ENCODE measurements around the gene GPC2.
"Not testable (repeated sequence)": the region's sequence is repeated elsewhere in the genome, so short reads cannot be mapped to it uniquely, and the experiment has no call there.

GPC2 gene, protein sequence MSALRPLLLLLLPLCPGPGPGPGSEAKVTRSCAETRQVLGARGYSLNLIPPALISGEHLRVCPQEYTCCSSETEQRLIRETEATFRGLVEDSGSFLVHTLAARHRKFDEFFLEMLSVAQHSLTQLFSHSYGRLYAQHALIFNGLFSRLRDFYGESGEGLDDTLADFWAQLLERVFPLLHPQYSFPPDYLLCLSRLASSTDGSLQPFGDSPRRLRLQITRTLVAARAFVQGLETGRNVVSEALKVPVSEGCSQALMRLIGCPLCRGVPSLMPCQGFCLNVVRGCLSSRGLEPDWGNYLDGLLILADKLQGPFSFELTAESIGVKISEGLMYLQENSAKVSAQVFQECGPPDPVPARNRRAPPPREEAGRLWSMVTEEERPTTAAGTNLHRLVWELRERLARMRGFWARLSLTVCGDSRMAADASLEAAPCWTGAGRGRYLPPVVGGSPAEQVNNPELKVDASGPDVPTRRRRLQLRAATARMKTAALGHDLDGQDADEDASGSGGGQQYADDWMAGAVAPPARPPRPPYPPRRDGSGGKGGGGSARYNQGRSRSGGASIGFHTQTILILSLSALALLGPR

DNA sequence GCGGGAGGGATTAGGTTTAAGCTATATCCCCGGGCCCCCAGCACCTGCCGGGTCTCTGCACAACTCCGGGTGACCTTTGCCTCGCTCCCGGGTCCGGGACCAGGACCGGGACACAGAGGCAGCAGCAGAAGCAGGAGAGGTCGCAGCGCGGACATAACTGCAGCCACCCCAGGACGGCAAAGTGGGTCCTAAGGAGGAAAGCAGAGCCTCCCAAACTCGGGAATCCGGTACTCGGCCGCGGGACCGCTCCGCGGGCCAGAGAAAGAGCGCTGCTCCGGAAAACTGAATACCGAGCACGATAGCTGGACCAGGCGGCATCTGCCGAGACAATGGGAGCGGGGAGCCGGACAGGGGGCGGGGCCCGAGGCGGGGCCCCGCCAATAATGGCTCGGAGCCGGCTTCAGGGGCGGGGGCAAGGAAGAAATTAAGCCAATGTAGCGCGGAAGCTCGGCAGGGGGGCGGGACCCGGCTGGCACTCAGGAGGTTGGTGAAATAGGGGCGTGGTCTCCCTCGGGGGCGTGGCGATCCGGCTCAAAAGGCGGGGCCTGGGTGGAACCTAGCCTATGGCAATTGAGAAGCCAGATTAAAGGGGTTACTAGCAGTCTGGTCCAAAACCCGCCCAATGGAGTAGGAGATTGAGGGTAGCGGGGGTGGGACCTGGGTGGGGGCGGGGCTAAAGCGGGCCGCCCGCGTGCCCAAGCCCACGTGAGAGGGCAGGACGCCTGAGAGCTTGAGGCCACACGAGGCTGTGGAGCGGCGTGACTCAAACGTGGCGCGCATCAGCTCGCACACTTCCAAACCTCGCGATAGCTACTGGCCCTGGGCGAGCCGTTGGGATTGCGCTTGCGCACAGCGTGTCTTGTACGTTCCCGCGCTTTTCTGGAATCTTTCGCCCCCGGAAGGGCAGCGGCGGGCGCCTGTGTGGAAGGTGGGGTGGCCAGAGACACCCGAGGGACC, at the start of gene GPC2, which contains the start of gene STAG3:
Gene GPC2 (minus strand): TSS at position 337 of the 957 bp plus-strand sequence. CDS start 182 bp downstream, at position 155.
Gene STAG3 (plus strand): TSS at position 874 of the 957 bp plus-strand sequence. CDS start 2,639 bp downstream, outside the sequence.
- Histone ChIP-seq H3K4me3 (ENCODE audit: low read depth, low read length) (peak within 1 kb of the TSS; percentile 79), H3K9ac (ENCODE audit: low read length) (peak within 1 kb of the TSS; percentile 62), H3K9me3 (ENCODE audit: control insufficient read depth, insufficient read depth, low read depth, low read length) (no peaks in the 10 kb centered on the region), H3K36me3 (ENCODE audit: control insufficient read depth, insufficient read depth, low read length) (peaks cover 25% of the 10 kb centered on the region; the same call in 1 of the 2 replicates), H3K4me1 (ENCODE audit: control insufficient read depth, insufficient read depth, low read length) (peaks cover 17% of the 10 kb centered on the region), H3K27ac (ENCODE audit: low read depth, low read length) (no peak within 1 kb of the TSS), H3K27me3 (ENCODE audit: control insufficient read depth, insufficient read depth, low read length) (peaks cover 16% of the 10 kb centered on the region)

DNA sequence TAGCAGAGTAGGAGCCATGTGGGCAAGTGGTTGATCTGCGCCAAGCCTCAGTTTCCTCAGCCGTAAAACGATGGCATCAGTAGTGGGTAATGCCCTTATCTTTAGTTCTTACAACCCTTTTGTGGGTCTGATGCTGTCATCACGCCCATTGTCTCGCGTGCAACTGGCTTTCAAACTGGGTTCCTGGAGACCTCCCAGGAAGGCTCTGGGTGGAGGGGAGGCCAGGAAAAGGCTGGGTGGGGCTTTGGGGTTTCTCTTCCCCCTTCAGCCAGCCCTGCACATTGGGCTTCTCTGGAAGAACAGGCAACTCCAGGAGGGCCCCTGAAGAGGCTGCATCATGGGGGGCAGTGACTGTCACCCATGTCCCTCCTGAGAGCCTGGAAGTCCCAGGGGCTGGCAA, 47.7 kb upstream of the GPC2 start:
- H3K27me3 ChIP-seq (ENCODE audit: control insufficient read depth, insufficient read depth, low read length); H3K4me3 ChIP-seq (ENCODE audit: low read depth, low read length): not testable (repeated sequence)
- peaks cover 26% of the 10 kb centered on the region for H3K36me3 ChIP-seq (ENCODE audit: control insufficient read depth, insufficient read depth, low read length)

GRCh38 chr7:100223376-100223927, 46.3 kb upstream of the GPC2 start:
- not testable (repeated sequence) for H3K27me3 ChIP-seq (ENCODE audit: control insufficient read depth, insufficient read depth, low read length); H3K4me3 ChIP-seq (ENCODE audit: low read depth, low read length); H3K9ac ChIP-seq (ENCODE audit: low read length); H3K27ac ChIP-seq (ENCODE audit: low read depth, low read length); H3K9me3 ChIP-seq (ENCODE audit: control insufficient read depth, insufficient read depth, low read depth, low read length); H3K4me1 ChIP-seq (ENCODE audit: control insufficient read depth, insufficient read depth, low read length)
- peaks cover 26% of the 10 kb centered on the region for H3K36me3 ChIP-seq (ENCODE audit: control insufficient read depth, insufficient read depth, low read length)

More for the DNA sequence above, 47.7 kb upstream of the GPC2 start:
- H3K27ac ChIP-seq (ENCODE audit: low read depth, low read length); H3K9me3 ChIP-seq (ENCODE audit: control insufficient read depth, insufficient read depth, low read depth, low read length); H3K9ac ChIP-seq (ENCODE audit: low read length); H3K4me1 ChIP-seq (ENCODE audit: control insufficient read depth, insufficient read depth, low read length): not testable (repeated sequence)

DNA sequence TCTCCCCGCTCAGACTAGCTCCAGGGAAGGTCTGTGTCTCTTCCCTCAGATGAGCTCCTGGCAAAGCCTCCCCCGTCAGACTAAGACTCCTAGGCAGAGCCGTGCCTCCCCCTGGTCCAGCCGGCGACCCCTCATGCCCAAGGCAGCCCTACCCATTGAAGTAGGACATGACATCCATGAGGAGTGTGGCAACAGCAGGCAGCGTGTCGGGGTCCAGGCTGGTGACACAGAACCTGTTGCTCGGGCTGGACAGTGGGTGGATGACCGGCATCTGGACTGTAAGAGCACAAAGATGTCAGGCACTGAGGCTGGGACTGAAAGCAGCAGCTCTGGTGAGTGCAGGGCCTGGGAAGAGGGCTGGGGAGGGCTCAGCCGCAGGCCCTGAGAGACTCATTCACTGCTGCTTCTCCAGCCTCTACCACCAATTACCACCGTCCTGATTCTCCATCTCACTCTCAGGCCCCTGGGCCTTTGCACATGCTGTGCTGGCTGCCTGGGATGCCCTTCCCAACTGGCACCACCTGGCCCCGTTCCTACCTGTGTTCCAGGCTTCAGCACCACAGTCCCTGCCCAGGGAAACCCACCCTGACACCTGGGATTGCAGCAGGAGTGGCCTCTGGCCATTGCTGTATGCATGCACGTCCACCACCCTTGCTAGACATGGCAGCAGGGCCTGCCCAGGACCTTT, 45.4 kb upstream of the GPC2 start:
- no peak overlapping the region for H3K4me3 ChIP-seq (ENCODE audit: low read depth, low read length)
- H3K36me3 ChIP-seq (ENCODE audit: control insufficient read depth, insufficient read depth, low read length): peaks cover 26% of the 10 kb centered on the region
- no peak overlapping the region for H3K9ac ChIP-seq (ENCODE audit: low read length)
- no peaks in the 10 kb centered on the region for H3K9me3 ChIP-seq (ENCODE audit: control insufficient read depth, insufficient read depth, low read depth, low read length)
- H3K4me1 ChIP-seq (ENCODE audit: control insufficient read depth, insufficient read depth, low read length): no peaks in the 10 kb centered on the region
- no peak overlapping the region for H3K27ac ChIP-seq (ENCODE audit: low read depth, low read length)
- H3K27me3 ChIP-seq (ENCODE audit: control insufficient read depth, insufficient read depth, low read length): no peaks in the 10 kb centered on the region

DNA sequence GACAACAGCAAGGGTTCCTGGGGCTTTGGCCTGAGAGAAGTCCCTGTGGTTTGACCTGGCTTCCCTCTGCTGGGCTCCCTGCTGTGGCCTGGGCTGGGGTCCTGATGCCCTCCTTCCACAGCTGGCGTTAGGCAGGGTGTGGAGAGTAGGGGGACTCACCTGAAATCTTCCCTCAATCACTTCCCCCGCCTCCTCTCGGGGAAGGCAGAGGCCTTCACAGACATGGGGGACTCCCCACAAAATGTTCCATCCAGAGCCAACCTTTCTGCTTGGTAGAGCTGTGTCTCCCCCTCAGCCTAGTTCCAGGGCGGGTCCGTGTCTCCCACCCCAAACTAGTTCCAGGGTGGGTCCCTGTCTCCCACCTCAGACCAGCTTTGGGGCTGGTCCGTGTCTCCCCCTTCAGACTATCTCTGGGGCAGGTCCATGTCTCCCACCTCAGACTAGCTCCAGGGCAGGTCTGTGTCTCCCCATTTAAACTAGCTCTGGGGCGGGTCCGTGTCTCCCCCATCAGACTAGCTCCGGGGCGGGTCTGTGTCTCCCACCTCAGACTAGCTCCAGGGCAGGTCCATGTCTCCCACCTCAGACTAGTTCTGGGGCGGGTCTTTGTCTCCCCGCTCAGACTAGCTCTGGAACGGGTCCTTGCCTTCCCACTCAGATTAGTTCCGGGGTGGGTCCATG, 44.7 kb upstream of the GPC2 start:
- peaks cover 26% of the 10 kb centered on the region for H3K36me3 ChIP-seq (ENCODE audit: control insufficient read depth, insufficient read depth, low read length)
- H3K4me1 ChIP-seq (ENCODE audit: control insufficient read depth, insufficient read depth, low read length): no peaks in the 10 kb centered on the region
- H3K27ac ChIP-seq (ENCODE audit: low read depth, low read length): no peak overlapping the region
- no peaks in the 10 kb centered on the region for H3K9me3 ChIP-seq (ENCODE audit: control insufficient read depth, insufficient read depth, low read depth, low read length)
- no peaks in the 10 kb centered on the region for H3K27me3 ChIP-seq (ENCODE audit: control insufficient read depth, insufficient read depth, low read length)
- H3K4me3 ChIP-seq (ENCODE audit: low read depth, low read length): no peak overlapping the region
- H3K9ac ChIP-seq (ENCODE audit: low read length): no peak overlapping the region

- Histone ChIP-seq H3K9ac (ENCODE audit: low read length) (no peak overlapping the region), H3K27ac (ENCODE audit: low read depth, low read length) (no peak overlapping the region), H3K4me3 (ENCODE audit: low read depth, low read length) (no peak overlapping the region), H3K4me1 (ENCODE audit: control insufficient read depth, insufficient read depth, low read length) (no peaks in the 10 kb centered on the region), H3K36me3 (ENCODE audit: control insufficient read depth, insufficient read depth, low read length) (peaks cover 26% of the 10 kb centered on the region), H3K9me3 (ENCODE audit: control insufficient read depth, insufficient read depth, low read depth, low read length) (no peaks in the 10 kb centered on the region), H3K27me3 (ENCODE audit: control insufficient read depth, insufficient read depth, low read length) (no peaks in the 10 kb centered on the region)
These were observed 44.1 kb upstream of the GPC2 start for GRCh38 chr7:100221231-100221718.

DNA sequence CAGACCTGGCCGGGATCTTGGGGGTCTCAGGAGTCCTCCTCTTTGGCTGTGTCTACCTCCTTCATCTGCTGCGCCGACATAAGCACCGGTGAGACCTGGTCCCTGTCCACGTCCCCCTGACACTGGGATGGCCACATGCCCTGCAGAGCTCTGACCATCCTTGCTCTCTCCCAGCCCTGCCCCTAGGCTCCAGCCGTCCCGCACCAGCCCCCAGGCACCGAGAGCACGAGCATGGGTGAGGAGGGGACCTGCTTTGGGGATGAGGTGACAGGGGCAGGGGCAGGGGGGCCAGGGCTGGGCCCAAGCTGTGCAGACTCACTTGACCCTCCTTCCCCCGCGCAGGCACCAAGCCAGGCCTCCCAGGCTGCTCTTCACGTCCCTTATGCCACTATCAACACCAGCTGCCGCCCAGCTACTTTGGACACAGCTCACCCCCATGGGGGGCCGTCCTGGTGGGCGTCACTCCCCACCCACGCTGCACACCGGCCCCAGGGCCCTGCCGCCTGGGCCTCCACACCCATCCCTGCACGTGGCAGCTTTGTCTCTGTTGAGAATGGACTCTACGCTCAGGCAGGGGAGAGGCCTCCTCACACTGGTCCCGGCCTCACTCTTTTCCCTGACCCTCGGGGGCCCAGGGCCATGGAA, 43.5 kb upstream of the GPC2 start:
- H3K27ac ChIP-seq (ENCODE audit: low read depth, low read length): no peak overlapping the region
- no peaks in the 10 kb centered on the region for H3K27me3 ChIP-seq (ENCODE audit: control insufficient read depth, insufficient read depth, low read length)
- H3K36me3 ChIP-seq (ENCODE audit: control insufficient read depth, insufficient read depth, low read length): peaks cover 26% of the 10 kb centered on the region
- H3K9ac ChIP-seq (ENCODE audit: low read length): no peak overlapping the region
- no peaks in the 10 kb centered on the region for H3K9me3 ChIP-seq (ENCODE audit: control insufficient read depth, insufficient read depth, low read depth, low read length)
- no peak overlapping the region for H3K4me3 ChIP-seq (ENCODE audit: low read depth, low read length)
- no peaks in the 10 kb centered on the region for H3K4me1 ChIP-seq (ENCODE audit: control insufficient read depth, insufficient read depth, low read length)

GRCh38 chr7:100219801-100220585, 42.8 kb upstream of the GPC2 start, which contains the start of gene PVRIG:
Gene PVRIG (plus strand): TSS chr7:100219949. CDS start chr7:100219971, 22 bp downstream.
- not testable (repeated sequence) for H3K27me3 ChIP-seq (ENCODE audit: control insufficient read depth, insufficient read depth, low read length); H3K4me3 ChIP-seq (ENCODE audit: low read depth, low read length); H3K27ac ChIP-seq (ENCODE audit: low read depth, low read length); H3K9me3 ChIP-seq (ENCODE audit: control insufficient read depth, insufficient read depth, low read depth, low read length); H3K9ac ChIP-seq (ENCODE audit: low read length); H3K4me1 ChIP-seq (ENCODE audit: control insufficient read depth, insufficient read depth, low read length)
- H3K36me3 ChIP-seq (ENCODE audit: control insufficient read depth, insufficient read depth, low read length): peaks cover 26% of the 10 kb centered on the region

GRCh38 chr7:100219271-100219737, 42.1 kb upstream of the GPC2 start:
- Histone ChIP-seq H3K9me3 (ENCODE audit: control insufficient read depth, insufficient read depth, low read depth, low read length) (no peaks in the 10 kb centered on the region), H3K4me1 (ENCODE audit: control insufficient read depth, insufficient read depth, low read length) (no peaks in the 10 kb centered on the region), H3K27ac (ENCODE audit: low read depth, low read length) (no peak overlapping the region), H3K4me3 (ENCODE audit: low read depth, low read length) (no peak overlapping the region), H3K36me3 (ENCODE audit: control insufficient read depth, insufficient read depth, low read length) (peaks cover 24% of the 10 kb centered on the region), H3K9ac (ENCODE audit: low read length) (no peak overlapping the region), H3K27me3 (ENCODE audit: control insufficient read depth, insufficient read depth, low read length) (no peaks in the 10 kb centered on the region)

All from HUES6 (cell line).